ENCODE results near the gene ADGRL3. TPM values are rescaled to one million over a fixed set of nuclear protein-coding genes. Genes with fewer than 3 reads are reported as not detected.
"Not testable (repeated sequence)": the region's sequence is repeated elsewhere in the genome, so short reads cannot be mapped to it uniquely, and the experiment has no call there.

Gene ADGRL3
- total RNA-seq, 4 donors from 2014 or later = 0.67 to 4.6 (median 1.6) TPM

DNA sequence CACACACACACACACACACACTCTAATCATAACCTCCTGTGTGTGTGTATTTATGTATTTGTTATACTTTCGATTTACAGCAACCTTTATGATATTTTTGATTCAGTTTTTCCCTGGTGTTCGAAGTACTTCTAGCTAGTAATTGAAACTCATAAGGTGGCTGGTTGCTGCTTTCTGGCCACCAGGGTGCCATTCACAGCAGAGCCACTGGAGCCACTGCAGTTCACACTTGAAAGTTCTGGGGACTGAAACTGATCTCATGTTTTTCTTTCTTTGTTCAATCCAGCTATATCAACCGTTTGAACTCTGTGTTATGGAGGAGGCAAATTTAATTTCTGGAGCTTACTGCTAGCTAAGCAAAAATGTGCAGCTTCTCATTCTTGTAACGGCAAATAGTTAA is 419.4 kb downstream of the ADGRL3 start:
- H3K27me3 ChIP-seq = no peaks in the 10 kb centered on the region
- intact Hi-C loops (cut with DNase I) = no loop called here

GRCh38 chr4:61628282-61628681 is 428.2 kb downstream of the ADGRL3 start:
- DNase-seq = no peak
- Histone ChIP-seq H3K9me3 (no peaks in the 10 kb centered on the region), H3K27ac (no peak overlapping the region), H3K36me3 (no peaks in the 10 kb centered on the region), H3K4me3 (replicated peaks in 1 of 3) (no peak overlapping the region), H3K4me1 (no peaks in the 10 kb centered on the region), H3K27me3 (no peaks in the 10 kb centered on the region)
- 94 to 100% methylated on average over 1 of the region's 1 CpG for WGBS, 2 donors
- intact Hi-C loops (cut with DNase I) = no loop called here
- TF ChIP-seq POLR2A (IDR thresholded peaks at IDR 0.05) = no peak
- TF ChIP-seq, protein P1, sequence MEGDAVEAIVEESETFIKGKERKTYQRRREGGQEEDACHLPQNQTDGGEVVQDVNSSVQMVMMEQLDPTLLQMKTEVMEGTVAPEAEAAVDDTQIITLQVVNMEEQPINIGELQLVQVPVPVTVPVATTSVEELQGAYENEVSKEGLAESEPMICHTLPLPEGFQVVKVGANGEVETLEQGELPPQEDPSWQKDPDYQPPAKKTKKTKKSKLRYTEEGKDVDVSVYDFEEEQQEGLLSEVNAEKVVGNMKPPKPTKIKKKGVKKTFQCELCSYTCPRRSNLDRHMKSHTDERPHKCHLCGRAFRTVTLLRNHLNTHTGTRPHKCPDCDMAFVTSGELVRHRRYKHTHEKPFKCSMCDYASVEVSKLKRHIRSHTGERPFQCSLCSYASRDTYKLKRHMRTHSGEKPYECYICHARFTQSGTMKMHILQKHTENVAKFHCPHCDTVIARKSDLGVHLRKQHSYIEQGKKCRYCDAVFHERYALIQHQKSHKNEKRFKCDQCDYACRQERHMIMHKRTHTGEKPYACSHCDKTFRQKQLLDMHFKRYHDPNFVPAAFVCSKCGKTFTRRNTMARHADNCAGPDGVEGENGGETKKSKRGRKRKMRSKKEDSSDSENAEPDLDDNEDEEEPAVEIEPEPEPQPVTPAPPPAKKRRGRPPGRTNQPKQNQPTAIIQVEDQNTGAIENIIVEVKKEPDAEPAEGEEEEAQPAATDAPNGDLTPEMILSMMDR (IDR thresholded peaks at IDR 0.05) = no peak

More for the DNA sequence above, 419.4 kb downstream of the ADGRL3 start:
- Histone ChIP-seq H3K9me3 (no peaks in the 10 kb centered on the region), H3K36me3 (no peaks in the 10 kb centered on the region), H3K4me1 (no peaks in the 10 kb centered on the region), H3K27ac (no peak overlapping the region), H3K4me3 (replicated peaks in 1 of 3) (no peak overlapping the region)
- TF ChIP-seq, protein P1 (IDR thresholded peaks at IDR 0.05) = no peak
- DNase-seq = no peak
- 60 to 69% methylated on average over 4 of the region's 4 CpGs for WGBS, 2 donors

DNA sequence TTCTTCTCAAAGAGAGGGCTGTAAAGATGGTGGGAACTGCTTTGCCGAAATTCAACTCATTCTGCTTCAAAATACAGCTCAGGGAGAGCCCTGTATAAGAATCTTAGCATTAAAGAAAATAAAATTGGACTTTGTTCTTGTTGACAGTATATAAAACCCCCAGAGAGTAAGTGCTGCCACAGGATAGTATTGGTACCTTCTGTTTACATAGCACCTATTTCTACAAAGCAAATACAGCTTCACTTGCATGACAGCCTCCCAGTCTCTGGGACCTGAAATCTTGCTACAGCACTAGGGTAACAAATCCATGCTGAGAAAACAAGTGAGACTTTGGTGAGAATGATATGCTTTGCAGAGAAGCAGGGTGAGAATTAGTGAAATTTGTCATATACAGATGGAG is 428.6 kb downstream of the ADGRL3 start:
- no peak overlapping the region for H3K4me3 ChIP-seq (replicated peaks in 1 of 3)
- no peak overlapping the region for H3K27ac ChIP-seq
- H3K36me3 ChIP-seq = no peaks in the 10 kb centered on the region
- H3K9me3 ChIP-seq = no peaks in the 10 kb centered on the region
- DNase-seq = no peak
- no peaks in the 10 kb centered on the region for H3K27me3 ChIP-seq
- H3K4me1 ChIP-seq = no peaks in the 10 kb centered on the region
- 80 to 82% methylated on average over 1 of the region's 1 CpG for WGBS, 2 donors
- intact Hi-C loops (cut with DNase I) = no loop called here
- TF ChIP-seq POLR2A (IDR thresholded peaks at IDR 0.05) = no peak

DNA sequence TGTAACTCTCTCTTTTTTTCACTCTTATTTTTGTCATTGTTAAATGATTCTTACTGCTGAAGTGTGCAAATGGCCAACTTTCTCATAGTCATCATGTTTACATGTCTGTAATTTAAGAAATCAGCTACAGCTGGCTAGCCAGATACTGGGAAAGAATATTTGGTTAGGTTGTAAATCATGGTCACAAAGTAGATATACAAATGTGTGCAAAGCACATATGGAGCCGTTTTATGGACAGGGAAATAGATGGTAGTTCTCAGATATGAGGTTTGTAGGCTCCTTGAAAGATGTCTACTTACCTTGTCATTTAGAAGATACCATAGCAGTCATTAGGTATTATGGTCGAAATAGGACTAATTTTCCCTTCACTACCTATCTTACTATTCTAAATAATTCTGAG is 430.4 kb downstream of the ADGRL3 start:
- no peak for DNase-seq
- 82 to 85% methylated on average over 2 of the region's 2 CpGs for WGBS, 2 donors
- TF ChIP-seq, protein P1 (IDR thresholded peaks at IDR 0.05) = no peak
- no peak for TF ChIP-seq POLR2A (IDR thresholded peaks at IDR 0.05)
- intact Hi-C loops (cut with DNase I) = no loop called here
- Histone ChIP-seq H3K36me3 (no peaks in the 10 kb centered on the region), H3K27me3 (no peaks in the 10 kb centered on the region), H3K4me3 (replicated peaks in 1 of 3) (no peak overlapping the region), H3K4me1 (no peaks in the 10 kb centered on the region), H3K27ac (no peak overlapping the region), H3K9me3 (no peaks in the 10 kb centered on the region)

DNA sequence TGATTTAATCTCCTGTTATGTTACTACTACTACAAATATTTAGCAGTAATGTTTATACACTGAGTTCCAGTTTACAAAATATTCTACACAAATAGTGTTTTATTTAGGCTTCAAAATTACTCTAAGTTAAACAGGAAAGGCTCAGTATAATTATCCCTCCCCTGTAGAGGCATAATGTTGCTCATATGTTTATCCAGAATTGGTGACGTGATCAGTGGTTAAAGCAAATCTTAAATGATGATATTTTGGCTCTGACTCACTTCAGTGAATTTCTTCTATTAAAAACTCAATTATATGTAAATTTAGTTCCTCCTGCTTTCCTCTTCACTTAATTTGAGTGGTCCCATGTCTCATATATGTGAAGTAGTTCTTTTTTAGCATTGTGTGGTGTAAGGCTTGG is 438.5 kb downstream of the ADGRL3 start:
- WGBS, 2 donors = 80 to 87% methylated on average over 1 of the region's 1 CpG
- Histone ChIP-seq H3K4me3 (replicated peaks in 1 of 3) (no peak overlapping the region), H3K27ac (no peak overlapping the region), H3K27me3 (no peaks in the 10 kb centered on the region), H3K9me3 (no peaks in the 10 kb centered on the region), H3K36me3 (no peaks in the 10 kb centered on the region), H3K4me1 (no peaks in the 10 kb centered on the region)
- TF ChIP-seq, protein P1 (IDR thresholded peaks at IDR 0.05) = no peak
- TF ChIP-seq POLR2A (IDR thresholded peaks at IDR 0.05) = no peak
- no peak for DNase-seq
- intact Hi-C loops (cut with DNase I) = no loop called here

GRCh38 chr4:61646746-61647350 is 446.7 kb downstream of the ADGRL3 start:
- H3K9me3 ChIP-seq; H3K4me1 ChIP-seq; H3K36me3 ChIP-seq; H3K4me3 ChIP-seq (replicated peaks in 1 of 3); intact Hi-C loops (cut with DNase I); H3K27me3 ChIP-seq; DNase-seq; H3K27ac ChIP-seq: not testable (repeated sequence)
- 89 to 90% methylated on average over 17 to 26 of the region's 26 CpGs for WGBS, 2 donors

All from thyroid gland (tissue), 4 donors.